K562 (cell line): ENCODE results near the gene PRELID3B. TPM values are rescaled to one million over a fixed set of nuclear protein-coding genes. Genes with fewer than 3 reads are reported as not detected.

Experiments used
- CEBPG ChIP-seq, 3 experiments: fragments of 200-800 bp in 1 of 3; sonication (Bioruptor generic) in 1 of 3; sonication (generic) in 1 of 3; formaldehyde crosslinking in 1 of 3; IDR thresholded peaks in 2 of 3; conservative IDR thresholded peaks in 1 of 3; 2 replicates each; pipeline versions ENCODE4 v1.6.1 to v1.8.0; 2016 to 2022; ENCODE audit warnings: missing compliant biosample characterization in 2 of 3, missing genetic modification characterization in 2 of 3, mild to moderate bottlenecking in 1 of 3, missing genetic modification reagents in 1 of 3
- CHAMP1 ChIP-seq: fragments of 450-650 bp; IDR thresholded peaks from 2 replicates; pipeline ENCODE4 v1.6.1; 2016; ENCODE audit warnings: mild to moderate bottlenecking
- CSDE1 ChIP-seq, 2 experiments: fragments of 450-650 bp; IDR thresholded peaks; 2 replicates each; pipeline ENCODE4 v1.6.1; 2016; ENCODE audit warnings: mild to moderate bottlenecking in 1 of 2
- E2F6 ChIP-seq, 2 experiments: IDR thresholded peaks; 2 replicates each; pipeline ENCODE4 v1.6.1; 2011; ENCODE audit warnings: borderline replicate concordance in 1 of 2, control low read depth in 1 of 2, low read depth in 1 of 2, low read length in 1 of 2, mild to moderate bottlenecking in 1 of 2, mixed read lengths in 1 of 2, moderate library complexity in 1 of 2; ENCODE audit not compliant: insufficient read depth in 1 of 2, insufficient read length in 1 of 2, poor library complexity in 1 of 2, severe bottlenecking in 1 of 2; ENCODE audit errors: extremely low read depth in 1 of 2
- ELF1 ChIP-seq: fragments of 200-800 bp; sonication (Bioruptor generic); IDR thresholded peaks from 2 replicates; pipeline ENCODE4 v1.6.1; 2016; ENCODE audit warnings: missing genetic modification characterization, missing compliant biosample characterization
- ETS2 ChIP-seq: IDR thresholded peaks from 2 replicates; pipeline ENCODE4 v1.6.1; 2016; ENCODE audit warnings: borderline replicate concordance, missing genetic modification characterization, mild to moderate bottlenecking, moderate library complexity, missing compliant biosample characterization; ENCODE audit not compliant: poor library complexity, severe bottlenecking
- HOXB6 ChIP-seq: fragments of 250-450 bp; sonication (Bioruptor Pico); IDR thresholded peaks from 2 replicates; pipeline ENCODE4 v1.5.1; 2022; ENCODE audit warnings: mild to moderate bottlenecking, borderline replicate concordance
- KLF1 ChIP-seq: fragments of 450-650 bp; IDR thresholded peaks from 2 replicates; pipeline ENCODE4 v1.6.1; 2016; ENCODE audit warnings: missing genetic modification characterization, missing compliant biosample characterization
- MBD1 ChIP-seq: fragments of 250-450 bp; sonication (Bioruptor Pico); IDR thresholded peaks from 2 replicates; pipeline ENCODE4 v1.8.0; 2022; ENCODE audit warnings: inconsistent platforms
- MTA1 ChIP-seq: fragments of 450-650 bp; IDR thresholded peaks from 2 replicates; pipeline ENCODE4 v1.6.1; 2017; ENCODE audit warnings: borderline replicate concordance
- PHF20 ChIP-seq: fragments of 450-650 bp; IDR thresholded peaks from 2 replicates; pipeline ENCODE4 v1.6.1; 2018; ENCODE audit not compliant: partially characterized antibody
- PPARD ChIP-seq: fragments of 250-450 bp; sonication (Bioruptor Pico); IDR thresholded peaks from 2 replicates; pipeline ENCODE4 v1.8.0; 2022; ENCODE audit warnings: inconsistent platforms, mild to moderate bottlenecking, moderate library complexity
- PREB ChIP-seq: sonication (generic); formaldehyde crosslinking; IDR thresholded peaks from 2 replicates; pipeline ENCODE4 v1.8.1; 2023; ENCODE audit warnings: mild to moderate bottlenecking, missing genetic modification reagents
- SMARCE1 ChIP-seq: fragments of 450-650 bp; IDR thresholded peaks from 2 replicates; pipeline ENCODE4 v1.7.1; 2016; ENCODE audit warnings: mild to moderate bottlenecking
- SRSF1 ChIP-seq: fragments of 200-400 bp; formaldehyde crosslinking; IDR thresholded peaks from 2 replicates; pipeline ENCODE4 v1.6.1; 2017; ENCODE audit warnings: mild to moderate bottlenecking, low read depth, low read length, moderate library complexity
- TBL1XR1 ChIP-seq, 2 experiments: IDR thresholded peaks; 2 replicates each; pipeline ENCODE4 v1.6.1; 2012; ENCODE audit warnings: improper control_type of control experiment in 2 of 2, low read length in 2 of 2, mild to moderate bottlenecking in 1 of 2
- ZNF232 ChIP-seq: sonication (generic); formaldehyde crosslinking; IDR thresholded peaks from 2 replicates; pipeline ENCODE4 v1.8.0; 2022; ENCODE audit warnings: mild to moderate bottlenecking, missing genetic modification reagents
- polyA plus RNA-seq, 8 experiments: library from polyadenylated mRNA; depleted of rRNA in 4 of 8; stranded (reverse) in 5 of 8; unstranded in 3 of 8; fragments of >200 nt; fragmentation: Nextera tagmentation in 2 of 8; fragmentation: Illumina TruSeq in 1 of 8; extraction: Ambion mirVana in 2 of 8; extraction: Trizol in 1 of 8; gene quantifications; 2 replicates each; pipeline versions ENCODE4 v1.2.1 to v1.2.3, GENCODE V29; 2011 to 2014; ENCODE audit warnings: inconsistent platforms in 1 of 8, missing spikeins in 1 of 8
- total RNA-seq, 7 experiments: library from RNA; depleted of rRNA in 6 of 7; stranded (reverse); fragments of >200 nt in 6 of 7; fragmentation: Illumina TruSeq in 2 of 7; extraction: Trizol in 2 of 7; gene quantifications; 2 replicates each; pipeline versions ENCODE4 v1.2.1 to v1.2.3, GENCODE V29; 2011 to 2021; ENCODE audit warnings: low replicate concordance in 1 of 7

The PRELID3B gene
- total and polyA plus RNA-seq, 9 of the 15 experiments (the other 6 are each of a cell fraction or from before 2014, with no cell fraction given): 77.0 to 186 (median 101) TPM

GRCh38 chr20:59010995-59011873 is 31.4 kb downstream of the PRELID3B start (continued):
- TF ChIP-seq TBL1XR1 (IDR thresholded peaks at IDR 0.05; ENCODE audit: low read length in 2 of 2) (0 out of 4 replicates have a peak, but pooled peaks of 1 of the 2 experiments have one; percentile 5), MTA1 (peak; percentile 44; the same call in 1 of the 2 replicates), CHAMP1 (no peak), E2F6 (IDR thresholded peaks at IDR 0.05; ENCODE audit: borderline replicate concordance in 1 of 2, extremely low read depth in 1 of 2, insufficient read depth in 1 of 2, insufficient read length in 1 of 2, low read depth in 1 of 2, low read length in 1 of 2, poor library complexity in 1 of 2, severe bottlenecking in 1 of 2) (peak in 1 of 2 experiments; percentile 12), SMARCE1 (peak; percentile 61), KLF1 (tag) (no peak), ZNF232 (CRISPR knock-in tag) (no peak), CEBPG (CRISPR knock-in tag; IDR thresholded peaks at IDR 0.05) (no peak), CEBPG (tag; conservative IDR thresholded peaks at IDR 0.05 in 1 of 2, IDR thresholded peaks at IDR 0.05 in 1 of 2) (no peak), PHF20 (no peak), HOXB6 (CRISPR knock-in tag) (no peak), ETS2 (tag) (no peak), MBD1 (CRISPR knock-in tag) (no peak), CSDE1 (IDR thresholded peaks at IDR 0.05) (no peak), SRSF1 (no peak), ELF1 (tag) (peak; percentile 51; the same call in 1 of the 2 replicates), PPARD (CRISPR knock-in tag) (no peak), PREB (CRISPR knock-in tag) (no peak)
